ENCODE measurements around the gene NRSN2.

GRCh38 chr20:387520-387919 lies 40.6 kb downstream of the NRSN2 start:
- TF ChIP-seq CTCF (IDR thresholded peaks at IDR 0.05), result no peak
- TF ChIP-seq POLR2A (IDR thresholded peaks at IDR 0.05), result no peak
